MCF 10A (cell line): Measurements from ENCODE around the gene NAGPA. TPM values are rescaled to one million over a fixed set of nuclear protein-coding genes. Genes with fewer than 3 reads are reported as not detected.

Source experiments
- BruUV-seq: library from RNA; stranded (reverse); fragments of 400-500 nt; replicated peaks from 2 replicates; lab custom pipeline; 2021; lab: Mats Ljungman, UMichigan
- CTCF ChIA-PET: fragments of 300-600 bp; sonication (Branson Sonifier 250); formaldehyde crosslinking; extraction: SDS; loops from one replicate; lab custom pipeline; 2021; ENCODE audit warnings: antibody characterized with exemption, inconsistent platforms; lab: Yijun Ruan, JAX
- POLR2A ChIA-PET: fragments of 300-600, 350-650 bp; sonication (Branson Sonifier 250); formaldehyde crosslinking; extraction: SDS; loops from one replicate; lab custom pipeline; 2020; ENCODE audit warnings: antibody characterized with exemption, inconsistent platforms; lab: Yijun Ruan, JAX
- DNase-seq: peaks from one replicate; pipeline ENCODE4 v3.0.0-alpha.2; 2018; ENCODE audit not compliant: unreplicated experiment
- H3K27ac Mint-ChIP-seq: one replicate; pipeline ENCODE4 v1.8.0; 2022; ENCODE audit warnings: mild to moderate bottlenecking, low read depth, mixed read lengths; ENCODE audit not compliant: unreplicated experiment
- H3K27me3 Mint-ChIP-seq: one replicate; pipeline ENCODE4 v1.8.0; 2022; ENCODE audit warnings: mixed read lengths; ENCODE audit not compliant: insufficient read depth, unreplicated experiment
- H3K36me3 Mint-ChIP-seq: one replicate; pipeline ENCODE4 v1.8.0; 2022; ENCODE audit warnings: mild to moderate bottlenecking, moderate library complexity, mixed read lengths; ENCODE audit not compliant: insufficient read depth, unreplicated experiment
- H3K4me1 Mint-ChIP-seq: one replicate; pipeline ENCODE4 v1.8.0; 2022; ENCODE audit warnings: mixed read lengths; ENCODE audit not compliant: insufficient read depth, unreplicated experiment
- H3K4me3 Mint-ChIP-seq: one replicate; pipeline ENCODE4 v1.8.0; 2022; ENCODE audit warnings: mild to moderate bottlenecking, moderate library complexity, mixed read lengths; ENCODE audit not compliant: unreplicated experiment
- H3K9me3 Mint-ChIP-seq: one replicate; pipeline ENCODE4 v1.8.0; 2022; ENCODE audit warnings: mixed read lengths; ENCODE audit not compliant: unreplicated experiment
- CTCF ChIP-seq: fragments of 200-600 bp; IDR thresholded peaks from one replicate; pipeline ENCODE4 v1.8.0; 2022; ENCODE audit warnings: antibody characterized with exemption, mild to moderate bottlenecking; ENCODE audit not compliant: unreplicated experiment
- intact Hi-C: fragments of 100-400 bp; cut with micrococcal nuclease; formaldehyde crosslinking; loops from 2 replicates; pipeline ENCODE4 v1.14.1; 2022
- total RNA-seq: library from RNA; stranded (reverse); gene quantifications from 2 replicates; pipeline ENCODE4 v1.2.3, GENCODE V29; 2022

NAGPA gene
- total RNA-seq, 1 experiment from 2014 or later: 4.9 TPM

- TF ChIP-seq CTCF: no peak
- H3K27me3 Mint-ChIP-seq: peaks cover 31% of the 10 kb centered on the region
- no peaks in the 10 kb centered on the region for H3K9me3 Mint-ChIP-seq
- ChIA-PET CTCF (interaction anchor here (0.6 to 0.8 kb wide), 3 partner anchors 35 to 1741 kb away, joined by 3 read pairs; no protein-coding TSS in a partner anchor), POLR2A (no interaction called here)
- H3K27ac Mint-ChIP-seq: no peak overlapping the region
- no TSS peak for BruUV-seq
- H3K4me1 Mint-ChIP-seq: no peaks in the 10 kb centered on the region
- intact Hi-C loops: no loop called here
- no peak overlapping the region for H3K4me3 Mint-ChIP-seq
- no peak for DNase-seq
- H3K36me3 Mint-ChIP-seq: peaks cover 6% of the 10 kb centered on the region
Observed at GRCh38 chr16:5020551-5020950, 13.2 kb downstream of the NAGPA start.

GRCh38 chr16:5019775-5020174 is 14.0 kb downstream of the NAGPA start:
- DNase-seq: no peak
- Mint-ChIP-seq H3K36me3 (peaks cover 6% of the 10 kb centered on the region), H3K27me3 (peaks cover 31% of the 10 kb centered on the region), H3K9me3 (no peaks in the 10 kb centered on the region), H3K27ac (no peak overlapping the region), H3K4me3 (no peak overlapping the region), H3K4me1 (no peaks in the 10 kb centered on the region)
- TF ChIP-seq CTCF: no peak
- intact Hi-C loops: no loop called here
- CTCF ChIA-PET: interaction anchor here (0.8 kb wide), 1 partner anchor 35 kb away, joined by 3 read pairs; no protein-coding TSS in a partner anchor
- POLR2A ChIA-PET: no interaction called here
- BruUV-seq: no TSS peak

- no peak overlapping the region for H3K27ac Mint-ChIP-seq
- no peak for DNase-seq
- ChIA-PET CTCF (interaction anchor here (0.5 kb wide), 1 partner anchor 342 kb away, joined by 3 read pairs; no protein-coding TSS in a partner anchor), POLR2A (no interaction called here)
- H3K4me1 Mint-ChIP-seq: no peaks in the 10 kb centered on the region
- no peak overlapping the region for H3K4me3 Mint-ChIP-seq
- no TSS peak for BruUV-seq
- intact Hi-C loops: no loop called here
- H3K27me3 Mint-ChIP-seq: peaks cover 31% of the 10 kb centered on the region
- H3K36me3 Mint-ChIP-seq: no peaks in the 10 kb centered on the region
- TF ChIP-seq CTCF: no peak
- no peaks in the 10 kb centered on the region for H3K9me3 Mint-ChIP-seq
Observed at GRCh38 chr16:5018793-5019192, 14.9 kb downstream of the NAGPA start.

DNA sequence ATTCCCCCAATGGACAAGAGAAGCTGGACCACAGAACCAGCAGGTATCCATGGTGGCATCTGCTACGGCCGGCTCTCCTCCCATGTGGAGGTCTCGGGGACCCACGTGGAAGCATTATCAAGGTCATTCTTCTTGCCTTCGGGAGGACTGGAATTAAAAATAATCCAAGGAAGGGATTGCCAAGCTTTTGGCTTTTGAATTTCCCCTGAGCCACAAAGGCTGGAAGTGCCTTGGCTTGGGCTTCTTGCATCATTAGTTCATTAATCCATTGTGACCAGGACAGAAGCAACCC is 16.1 kb downstream of the NAGPA start:
- no peak for TF ChIP-seq CTCF
- H3K27me3 Mint-ChIP-seq: peaks cover 31% of the 10 kb centered on the region
- CTCF ChIA-PET: no interaction called here
- no peaks in the 10 kb centered on the region for H3K9me3 Mint-ChIP-seq
- BruUV-seq: no TSS peak
- POLR2A ChIA-PET: interaction anchor here (0.6 kb wide), 1 partner anchor 138 kb away, joined by 3 read pairs; no protein-coding TSS in a partner anchor
- intact Hi-C loops: no loop called here
- no peak overlapping the region for H3K27ac Mint-ChIP-seq
- no peak for DNase-seq
- no peak overlapping the region for H3K4me3 Mint-ChIP-seq
- no peaks in the 10 kb centered on the region for H3K36me3 Mint-ChIP-seq
- H3K4me1 Mint-ChIP-seq: no peaks in the 10 kb centered on the region
